CD4-positive, alpha-beta memory T cell (primary cell): ENCODE results near the gene GJB3. TPM values are rescaled to one million over a fixed set of nuclear protein-coding genes. Genes with fewer than 3 reads are reported as not detected.

Experiments
- CTCF ChIA-PET: fragments of 350-600 bp; sonication (Branson Sonifier 250); formaldehyde crosslinking; loops from one replicate; lab custom pipeline; 2021; ENCODE audit warnings: inconsistent platforms; ENCODE audit not compliant: partially characterized antibody; lab: Charles Lee
- POLR2A ChIA-PET: fragments of 350-600 bp; sonication (Branson Sonifier 250); formaldehyde crosslinking; loops from one replicate; lab custom pipeline; 2021; ENCODE audit not compliant: partially characterized antibody; lab: Charles Lee
- DNase-seq, 5 donors: peaks; one replicate each; pipeline versions ENCODE4 v3.0.0 to v3.0.0-alpha.2; 2020 to 2022; ENCODE audit warnings: mixed read lengths in 1 of 5
- H3K27ac ChIP-seq: one replicate; pipeline ENCODE4 v1.7.0; 2013; ENCODE audit warnings: low read depth, low read length
- H3K27me3 ChIP-seq: 2 replicates; pipeline ENCODE4 v1.7.0; 2013; ENCODE audit warnings: mild to moderate bottlenecking, low read length, moderate library complexity; ENCODE audit not compliant: insufficient read depth
- H3K36me3 ChIP-seq: 2 replicates; pipeline ENCODE4 v1.7.0; 2013; ENCODE audit warnings: mild to moderate bottlenecking, low read length, moderate library complexity; ENCODE audit not compliant: insufficient read depth
- H3K4me1 ChIP-seq: 2 replicates; pipeline ENCODE4 v1.7.0; 2013; ENCODE audit warnings: mild to moderate bottlenecking, low read length, moderate library complexity; ENCODE audit not compliant: insufficient read depth
- H3K4me3 ChIP-seq, 2 donors: one replicate each; pipeline ENCODE4 v1.7.0; 2013; ENCODE audit warnings: low read length in 2 of 2, mild to moderate bottlenecking in 1 of 2
- H3K9me3 ChIP-seq, 2 donors: one replicate each; pipeline ENCODE4 v1.7.0; 2013; ENCODE audit warnings: low read length in 2 of 2, control low read depth in 1 of 2; ENCODE audit not compliant: control insufficient read depth in 1 of 2
- H3K27ac Mint-ChIP-seq, 7 donors: one replicate each; pipeline ENCODE4 v1.8.0; 2020 to 2021; ENCODE audit warnings: mixed read lengths in 7 of 7, mild to moderate bottlenecking in 6 of 7, inconsistent platforms in 3 of 7, moderate library complexity in 3 of 7
- H3K27me3 Mint-ChIP-seq, 2 donors: one replicate each; pipeline ENCODE4 v1.8.0; 2020 to 2021; ENCODE audit warnings: mixed read lengths in 2 of 2
- H3K36me3 Mint-ChIP-seq, 2 donors: one replicate each; pipeline ENCODE4 v1.8.0; 2020 to 2021; ENCODE audit warnings: mixed read lengths in 2 of 2, inconsistent platforms in 1 of 2, mild to moderate bottlenecking in 1 of 2
- H3K4me1 Mint-ChIP-seq, 4 donors: one replicate each; pipeline ENCODE4 v1.8.0; 2020 to 2021; ENCODE audit warnings: mixed read lengths in 4 of 4, mild to moderate bottlenecking in 1 of 4
- H3K4me3 Mint-ChIP-seq, 8 donors: one replicate each; pipeline ENCODE4 v1.8.0; 2020 to 2021; ENCODE audit warnings: mixed read lengths in 8 of 8, mild to moderate bottlenecking in 7 of 8, moderate library complexity in 6 of 8, inconsistent platforms in 3 of 8
- H3K9me3 Mint-ChIP-seq, 8 donors: one replicate each; pipeline ENCODE4 v1.8.0; 2020 to 2021; ENCODE audit warnings: mixed read lengths in 8 of 8, mild to moderate bottlenecking in 5 of 8, inconsistent platforms in 3 of 8, moderate library complexity in 1 of 8
- intact Hi-C: fragments of 100-400 bp; cut with micrococcal nuclease; formaldehyde crosslinking; loops from one replicate; pipeline ENCODE4 v1.15.1; 2023
- polyA plus RNA-seq, 2 donors: library from polyadenylated mRNA; unstranded; fragments of 300-500 nt; fragmentation: Illumina TruSeq; gene quantifications; one replicate each; pipeline ENCODE4 v1.2.3, GENCODE V29; 2021
- total RNA-seq, 2 experiments: library from RNA; stranded (reverse); gene quantifications; one replicate each; pipeline ENCODE4 v1.2.3, GENCODE V29; 2021

GJB3 gene
- total and polyA plus RNA-seq, 4 experiments from 2014 or later = not detected

GRCh38 chr1:34794001-34794789 is 13.2 kb downstream of the GJB3 start:
- no peak overlapping the region for H3K27ac Mint-ChIP-seq
- H3K27me3 ChIP-seq = peaks cover 9% of the 10 kb centered on the region
- no peaks in the 10 kb centered on the region for H3K9me3 ChIP-seq
- POLR2A ChIA-PET = no interaction called here
- peaks cover 3 to 5% (median 4%) of the 10 kb centered on the region in 4 donors for H3K4me1 Mint-ChIP-seq
- H3K27ac ChIP-seq = no peak overlapping the region
- no peak overlapping the region for H3K4me3 ChIP-seq
- peaks cover 15 to 24% of the 10 kb centered on the region in 2 donors for H3K27me3 Mint-ChIP-seq
- no peaks in the 10 kb centered on the region for H3K9me3 Mint-ChIP-seq
- CTCF ChIA-PET = no interaction called here
- H3K4me1 ChIP-seq = no peaks in the 10 kb centered on the region
- no peak for DNase-seq
- no peaks in the 10 kb centered on the region for H3K36me3 ChIP-seq
- H3K4me3 Mint-ChIP-seq = peak overlapping the region in 1 of 8 donors; percentile 54
- intact Hi-C loops = no loop called here
- H3K36me3 Mint-ChIP-seq = peaks cover 0 to 7% of the 10 kb centered on the region in 2 donors

GRCh38 chr1:34794790-34795180 is 13.8 kb downstream of the GJB3 start:
- no peak for DNase-seq
- H3K9me3 Mint-ChIP-seq = no peaks in the 10 kb centered on the region
- Histone ChIP-seq H3K27ac (no peak overlapping the region), H3K9me3 (no peaks in the 10 kb centered on the region), H3K4me3 (no peak overlapping the region), H3K36me3 (no peaks in the 10 kb centered on the region), H3K4me1 (no peaks in the 10 kb centered on the region), H3K27me3 (peaks cover 9% of the 10 kb centered on the region)
- no peak overlapping the region for H3K27ac Mint-ChIP-seq
- CTCF ChIA-PET = no interaction called here
- H3K27me3 Mint-ChIP-seq = peaks cover 15 to 21% of the 10 kb centered on the region in 2 donors
- H3K4me1 Mint-ChIP-seq = peaks cover 3 to 5% (median 4%) of the 10 kb centered on the region in 4 donors
- peaks cover 0 to 7% of the 10 kb centered on the region in 2 donors for H3K36me3 Mint-ChIP-seq
- POLR2A ChIA-PET = no interaction called here
- H3K4me3 Mint-ChIP-seq = no peak overlapping the region
- intact Hi-C loops = no loop called here

GRCh38 chr1:34795916-34796315 is 14.9 kb downstream of the GJB3 start:
- H3K9me3 ChIP-seq = no peaks in the 10 kb centered on the region
- Mint-ChIP-seq H3K4me3 (no peak overlapping the region), H3K27me3 (peaks cover 12 to 14% of the 10 kb centered on the region in 2 donors), H3K4me1 (peaks cover 3 to 5% (median 4%) of the 10 kb centered on the region in 4 donors), H3K9me3 (no peaks in the 10 kb centered on the region), H3K27ac (no peak overlapping the region), H3K36me3 (peaks cover 0 to 7% of the 10 kb centered on the region in 2 donors)
- H3K36me3 ChIP-seq = no peaks in the 10 kb centered on the region
- peaks cover 9% of the 10 kb centered on the region for H3K27me3 ChIP-seq
- H3K4me1 ChIP-seq = no peaks in the 10 kb centered on the region
- no peak for DNase-seq
- no peak overlapping the region for H3K4me3 ChIP-seq
- CTCF ChIA-PET = no interaction called here
- no peak overlapping the region for H3K27ac ChIP-seq
- intact Hi-C loops = no loop called here
- POLR2A ChIA-PET = no interaction called here

GRCh38 chr1:34796990-34797389 is 16.0 kb downstream of the GJB3 start:
- Histone ChIP-seq H3K27me3 (peaks cover 9% of the 10 kb centered on the region), H3K36me3 (no peaks in the 10 kb centered on the region), H3K9me3 (no peaks in the 10 kb centered on the region), H3K4me3 (no peak overlapping the region), H3K4me1 (no peaks in the 10 kb centered on the region), H3K27ac (no peak overlapping the region)
- ChIA-PET CTCF (interaction anchor here (1.4 kb wide), 1 partner anchor 56 kb away, joined by 4 read pairs; no protein-coding TSS in a partner anchor), POLR2A (no interaction called here)
- no peak overlapping the region for H3K27ac Mint-ChIP-seq
- peaks cover 3 to 5% (median 4%) of the 10 kb centered on the region in 4 donors for H3K4me1 Mint-ChIP-seq
- intact Hi-C loops = no loop called here
- H3K36me3 Mint-ChIP-seq = peaks cover 0 to 7% of the 10 kb centered on the region in 2 donors
- H3K27me3 Mint-ChIP-seq = peaks cover 7% of the 10 kb centered on the region in 2 donors
- H3K4me3 Mint-ChIP-seq = no peak overlapping the region
- no peak for DNase-seq
- H3K9me3 Mint-ChIP-seq = no peaks in the 10 kb centered on the region

- peaks cover 1 to 6% of the 10 kb centered on the region in 2 donors for H3K36me3 Mint-ChIP-seq
- Histone ChIP-seq H3K27me3 (no peaks in the 10 kb centered on the region), H3K36me3 (no peaks in the 10 kb centered on the region), H3K9me3 (no peaks in the 10 kb centered on the region), H3K4me1 (no peaks in the 10 kb centered on the region), H3K27ac (no peak overlapping the region), H3K4me3 (no peak overlapping the region)
- H3K27me3 Mint-ChIP-seq = no peaks in the 10 kb centered on the region
- CTCF ChIA-PET = no interaction called here
- peaks cover 0 to 10% (median 1%) of the 10 kb centered on the region in 8 donors for H3K9me3 Mint-ChIP-seq
- intact Hi-C loops = no loop called here
- DNase-seq = no peak
- no peak overlapping the region for H3K4me3 Mint-ChIP-seq
- H3K4me1 Mint-ChIP-seq = no peaks in the 10 kb centered on the region
- POLR2A ChIA-PET = no interaction called here
- no peak overlapping the region for H3K27ac Mint-ChIP-seq
Measured at GRCh38 chr1:34800214-34800613, 19.2 kb downstream of the GJB3 start.

- POLR2A ChIA-PET = no interaction called here
- Mint-ChIP-seq H3K27me3 (peaks cover 0 to 3% of the 10 kb centered on the region in 2 donors), H3K27ac (no peak overlapping the region), H3K4me3 (no peak overlapping the region), H3K36me3 (peaks cover 5 to 11% of the 10 kb centered on the region in 2 donors), H3K4me1 (peaks cover 0 to 1% (median 0%) of the 10 kb centered on the region in 4 donors), H3K9me3 (peaks cover 0 to 10% (median 1%) of the 10 kb centered on the region in 8 donors)
- Histone ChIP-seq H3K4me3 (no peak overlapping the region), H3K27me3 (no peaks in the 10 kb centered on the region), H3K27ac (no peak overlapping the region), H3K9me3 (no peaks in the 10 kb centered on the region), H3K4me1 (no peaks in the 10 kb centered on the region), H3K36me3 (no peaks in the 10 kb centered on the region)
- DNase-seq = no peak
- CTCF ChIA-PET = interaction anchor here (1.4 kb wide), 1 partner anchor 17 kb away, joined by 4 read pairs; no protein-coding TSS in a partner anchor
- intact Hi-C loops = no loop called here
Measured at GRCh38 chr1:34803770-34804169, 22.8 kb downstream of the GJB3 start.

GRCh38 chr1:34806396-34806795 is 25.4 kb downstream of the GJB3 start:
- peaks cover 0 to 3% of the 10 kb centered on the region in 2 donors for H3K27me3 Mint-ChIP-seq
- Histone ChIP-seq H3K9me3 (no peaks in the 10 kb centered on the region), H3K27me3 (no peaks in the 10 kb centered on the region), H3K36me3 (no peaks in the 10 kb centered on the region), H3K27ac (no peak overlapping the region), H3K4me1 (no peaks in the 10 kb centered on the region), H3K4me3 (no peak overlapping the region)
- peaks cover 0 to 5% (median 2%) of the 10 kb centered on the region in 4 donors for H3K4me1 Mint-ChIP-seq
- CTCF ChIA-PET = no interaction called here
- H3K4me3 Mint-ChIP-seq = no peak overlapping the region
- no peak overlapping the region for H3K27ac Mint-ChIP-seq
- intact Hi-C loops = no loop called here
- DNase-seq = no peak
- POLR2A ChIA-PET = no interaction called here
- peaks cover 0 to 18% (median 6%) of the 10 kb centered on the region in 8 donors for H3K9me3 Mint-ChIP-seq
- peaks cover 6 to 23% of the 10 kb centered on the region in 2 donors for H3K36me3 Mint-ChIP-seq
